GM23248 (cell line): ENCODE measurements around the gene TYROBP. TPM values are rescaled to one million over a fixed set of nuclear protein-coding genes. Genes with fewer than 3 reads are reported as not detected.

Source experiments
- DNase-seq: peaks from one replicate; pipeline ENCODE4 v3.0.0-alpha.2; 2015
- H2AFZ ChIP-seq: fragments of 200-600 bp; sonication (generic); 2 replicates; pipeline ENCODE4 v1.6.1; 2016; ENCODE audit warnings: antibody characterized with exemption
- H3F3A ChIP-seq: fragments of 200-600 bp; sonication (generic); 2 replicates; pipeline ENCODE4 v1.6.1; 2016; ENCODE audit warnings: mild to moderate bottlenecking, antibody characterized with exemption, mixed run types; ENCODE audit not compliant: insufficient read depth
- H3K27ac ChIP-seq: fragments of 200-600 bp; sonication (generic); 2 replicates; pipeline ENCODE4 v1.5.1; 2016; ENCODE audit warnings: mild to moderate bottlenecking
- H3K27me3 ChIP-seq: fragments of 200-600 bp; sonication (generic); replicated peaks from 2 replicates; pipeline ENCODE4 v1.6.1; 2016; ENCODE audit warnings: mild to moderate bottlenecking; ENCODE audit not compliant: insufficient read depth
- H3K36me3 ChIP-seq: fragments of 200-600 bp; sonication (generic); 2 replicates; pipeline ENCODE4 v1.6.1; 2016; ENCODE audit warnings: low read depth, mild to moderate bottlenecking
- H3K4me1 ChIP-seq: fragments of 200-600 bp; sonication (generic); 2 replicates; pipeline ENCODE4 v1.6.1; 2016; ENCODE audit warnings: mild to moderate bottlenecking; ENCODE audit not compliant: insufficient read depth
- H3K4me2 ChIP-seq: fragments of 200-600 bp; sonication (generic); one replicate; pipeline ENCODE4 v1.6.1; 2016; ENCODE audit warnings: mild to moderate bottlenecking; ENCODE audit not compliant: unreplicated experiment
- H3K4me3 ChIP-seq: fragments of 200-600 bp; sonication (generic); 2 replicates; pipeline ENCODE4 v1.5.1; 2016; ENCODE audit warnings: mild to moderate bottlenecking
- H3K79me2 ChIP-seq: fragments of 200-600 bp; sonication (generic); 2 replicates; pipeline ENCODE4 v1.6.1; 2016; ENCODE audit warnings: mild to moderate bottlenecking; ENCODE audit not compliant: insufficient read depth
- H3K9ac ChIP-seq: fragments of 200-600 bp; sonication (generic); 2 replicates; pipeline ENCODE4 v1.6.1; 2016; ENCODE audit warnings: mild to moderate bottlenecking
- H3K9me2 ChIP-seq: fragments of 200-600 bp; sonication (generic); 2 replicates; pipeline ENCODE4 v1.6.1; 2016; ENCODE audit warnings: mixed run types, mild to moderate bottlenecking, moderate library complexity; ENCODE audit not compliant: insufficient read depth
- H3K9me3 ChIP-seq: fragments of 200-600 bp; sonication (generic); one replicate; pipeline ENCODE4 v1.6.1; 2017; ENCODE audit warnings: low read depth
- H4K20me1 ChIP-seq: fragments of 200-600 bp; sonication (generic); 2 replicates; pipeline ENCODE4 v1.6.0; 2016; ENCODE audit not compliant: insufficient read depth
- EZH2 ChIP-seq: fragments of 200-600 bp; sonication (generic); IDR thresholded peaks from 2 replicates; pipeline ENCODE4 v1.6.1; 2018; ENCODE audit warnings: antibody characterized with exemption, mild to moderate bottlenecking; ENCODE audit not compliant: insufficient read depth, poor library complexity, severe bottlenecking
- EZH2phosphoT487 ChIP-seq: fragments of 200-600 bp; sonication (generic); IDR thresholded peaks from 2 replicates; pipeline ENCODE4 v1.6.1; 2018; ENCODE audit warnings: antibody characterized with exemption, moderate library complexity, mild to moderate bottlenecking, low read depth; ENCODE audit not compliant: insufficient read depth
- WGBS, 2 experiments: methylation state at CpG; one replicate each; pipeline ENCODE4 v1.1.6; 2015 to 2017; ENCODE audit warnings: low lambda C conversion rate in 2 of 2, low coverage in 1 of 2; ENCODE audit errors: missing lambda C conversion rate in 2 of 2; 5-methylcytosine and 5-hydroxymethylcytosine counted together
- in situ Hi-C: fragments of 300-500 bp; cut with MboI; formaldehyde crosslinking; loops from 2 replicates; pipeline ENCODE4 v1.15.0; 2020
- polyA plus RNA-seq: library from polyadenylated mRNA; unstranded; fragments of >200 nt; fragmentation: Nextera tagmentation; extraction: Ambion mirVana; gene quantifications from 2 replicates; pipeline ENCODE4 v1.2.1, GENCODE V29; 2016
- total RNA-seq: library from RNA; depleted of rRNA; stranded (reverse); fragments of >200 nt; shearing (Covaris generic); gene quantifications from 2 replicates; pipeline ENCODE4 v1.2.3, GENCODE V29; 2014

Gene TYROBP
- total and polyA plus RNA-seq, 2 experiments from 2014 or later = not detected

DNA sequence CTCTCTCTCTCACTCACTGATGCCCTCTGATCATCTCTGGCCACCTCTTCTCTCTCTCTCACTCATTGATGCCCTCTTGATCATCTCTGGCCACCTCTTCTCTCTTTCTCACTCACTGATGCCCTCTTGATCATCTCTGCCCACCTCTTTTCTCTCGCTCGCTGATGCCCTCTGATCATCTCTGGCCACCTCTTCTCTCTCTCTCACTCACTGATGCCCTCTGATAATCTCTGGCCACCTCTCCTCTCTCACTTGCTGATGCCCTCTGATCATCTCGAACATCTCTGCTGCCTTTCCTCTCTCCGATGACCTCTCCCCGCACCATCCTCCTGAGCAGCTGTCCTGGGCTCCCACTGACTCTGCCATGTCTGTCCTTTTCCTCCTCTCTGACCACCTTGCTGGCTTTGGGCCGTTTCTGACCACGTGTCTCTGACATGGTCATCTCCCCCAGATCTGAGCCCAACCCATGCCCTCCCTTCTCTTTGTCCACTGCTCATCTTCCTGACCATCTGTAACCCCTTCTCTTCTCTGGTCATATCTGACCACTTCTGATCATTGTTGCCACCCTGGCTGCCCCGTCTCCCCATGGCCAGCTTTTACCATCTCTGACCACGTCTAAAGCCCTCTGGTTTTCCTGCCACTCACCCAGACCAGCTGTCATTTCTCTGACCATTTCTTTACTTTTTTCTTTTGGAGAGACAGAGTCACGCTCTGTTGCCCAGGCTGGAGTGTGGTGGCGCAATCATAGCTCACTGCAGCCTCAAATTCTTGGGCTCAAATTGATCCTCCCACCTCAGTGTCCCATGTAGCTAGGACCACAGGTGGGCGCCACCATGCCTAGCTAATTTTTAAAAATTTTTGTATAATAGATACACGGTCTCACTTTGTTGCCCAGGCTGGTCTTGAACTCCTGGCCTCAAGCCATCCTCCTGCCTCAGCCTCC, 30.5 kb upstream of the TYROBP start:
- H3K4me1 ChIP-seq = peaks cover 15% of the 10 kb centered on the region
- in situ Hi-C loops = no loop called here
- H3K27ac ChIP-seq = no peak overlapping the region
- peak overlapping the region; percentile 98 for H3K4me2 ChIP-seq
- no peaks in the 10 kb centered on the region for H3K36me3 ChIP-seq
- WGBS, 2 experiments = 74 to 79% methylated on average over 13 of the region's 13 CpGs
- no peaks in the 10 kb centered on the region for H3F3A ChIP-seq
- H4K20me1 ChIP-seq = no peaks in the 10 kb centered on the region
- no peak for DNase-seq
- H3K9me3 ChIP-seq = no peaks in the 10 kb centered on the region
- no peak overlapping the region for H3K9ac ChIP-seq
- H3K79me2 ChIP-seq = no peaks in the 10 kb centered on the region
- no peak overlapping the region for H2AFZ ChIP-seq
- TF ChIP-seq EZH2 (no peak), EZH2phosphoT487 (no peak)
- H3K27me3 ChIP-seq = no peaks in the 10 kb centered on the region
- H3K9me2 ChIP-seq = no peaks in the 10 kb centered on the region
- peak overlapping the region; percentile 89 for H3K4me3 ChIP-seq

DNA sequence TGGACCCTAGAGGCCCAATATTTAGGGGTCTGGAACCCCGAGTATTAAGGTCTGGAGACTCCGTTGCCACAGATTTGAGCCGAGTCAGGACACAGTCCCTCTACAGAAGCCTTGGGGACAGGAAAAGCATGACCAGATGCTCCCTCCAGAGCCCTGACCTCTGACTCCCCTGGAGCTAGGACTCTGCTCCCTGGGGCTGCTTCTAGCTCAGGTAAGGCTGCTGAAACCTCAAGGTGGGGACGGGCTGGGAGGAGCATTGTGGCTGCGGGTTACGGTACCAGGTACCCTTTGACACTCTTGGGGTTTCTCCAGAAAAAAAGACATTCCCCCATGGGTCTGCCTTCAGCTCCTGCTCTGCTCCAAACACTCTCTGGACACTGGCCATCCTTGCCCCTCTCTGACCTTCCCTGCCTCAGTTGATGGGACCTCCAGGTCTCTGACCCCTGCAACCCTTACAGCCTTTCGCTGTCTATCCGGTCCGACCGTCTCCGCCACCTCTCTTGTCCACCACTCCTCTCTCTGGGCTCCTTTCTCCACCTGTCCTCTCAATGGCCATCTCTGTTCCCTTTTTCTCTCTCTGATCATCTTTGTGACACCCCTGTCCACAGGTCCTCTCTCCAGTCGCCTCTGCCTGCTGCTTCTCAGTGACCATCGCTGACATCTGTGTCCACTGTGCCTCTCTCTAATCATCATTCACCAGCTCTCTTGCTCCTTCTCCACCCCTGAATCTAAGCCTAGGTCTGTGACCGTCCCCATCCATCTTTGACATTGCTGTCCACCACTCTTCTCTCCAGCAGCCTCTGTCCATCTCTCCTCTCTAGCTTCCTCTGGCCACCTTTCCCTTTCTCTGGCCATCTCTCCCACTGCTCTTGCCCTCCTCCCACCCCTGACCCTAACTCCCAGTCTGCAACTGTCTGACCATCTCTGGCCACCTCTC, 29.5 kb upstream of the TYROBP start:
- H3K4me1 ChIP-seq = peaks cover 15% of the 10 kb centered on the region
- no peaks in the 10 kb centered on the region for H3K9me3 ChIP-seq
- no peak overlapping the region for H2AFZ ChIP-seq
- peak overlapping the region; percentile 98 for H3K4me2 ChIP-seq
- peak overlapping the region; percentile 89 for H3K4me3 ChIP-seq
- H3K9me2 ChIP-seq = no peaks in the 10 kb centered on the region
- no peaks in the 10 kb centered on the region for H3F3A ChIP-seq
- H4K20me1 ChIP-seq = no peaks in the 10 kb centered on the region
- H3K36me3 ChIP-seq = no peaks in the 10 kb centered on the region
- H3K27ac ChIP-seq = no peak overlapping the region
- DNase-seq = peak; percentile 18
- WGBS, 2 experiments = 46 to 50% methylated on average over 14 of the region's 14 CpGs
- TF ChIP-seq EZH2 = no peak
- no peak for TF ChIP-seq EZH2phosphoT487
- in situ Hi-C loops = no loop called here
- H3K79me2 ChIP-seq = no peaks in the 10 kb centered on the region
- H3K9ac ChIP-seq = peak overlapping the region; percentile 82
- no peaks in the 10 kb centered on the region for H3K27me3 ChIP-seq

GRCh38 chr19:35936738-35937268, 28.7 kb upstream of the TYROBP start:
- Histone ChIP-seq H3K4me2 (peak overlapping the region; percentile 98), H3K9ac (peak overlapping the region; percentile 82), H3K4me3 (peak overlapping the region; percentile 89), H3K36me3 (no peaks in the 10 kb centered on the region), H3K4me1 (peaks cover 15% of the 10 kb centered on the region), H4K20me1 (no peaks in the 10 kb centered on the region), H3K9me2 (no peaks in the 10 kb centered on the region), H3K9me3 (no peaks in the 10 kb centered on the region), H3F3A (no peaks in the 10 kb centered on the region), H3K79me2 (no peaks in the 10 kb centered on the region), H3K27me3 (no peaks in the 10 kb centered on the region), H2AFZ (peak overlapping the region; percentile 85), H3K27ac (no peak overlapping the region)
- TF ChIP-seq EZH2phosphoT487 (no peak), EZH2 (no peak)
- WGBS, 2 experiments = 17% methylated on average over 11 of the region's 11 CpGs
- DNase-seq = peak; percentile 13
- in situ Hi-C loops = no loop called here
